Left lung (tissue), 14 donors: Measurements from ENCODE around the gene MCF2. TPM values are rescaled to one million over a fixed set of nuclear protein-coding genes. Genes with fewer than 3 reads are reported as not detected.

Source experiments
- ATAC-seq: fragments of 200-7000 bp; cut with Tn5 transposase; one replicate; pipeline ENCODE4 v1.9.1; 2020; ENCODE audit warnings: moderate library complexity
- DNase-seq, 4 donors: peaks; one replicate each; pipeline ENCODE4 v3.0.0-alpha.2; 2013 to 2020
- H3K27ac ChIP-seq, 2 donors: fragments of 200-600 bp; sonication (generic) in 1 of 2; one replicate each; pipeline versions ENCODE4 v1.5.0 to v1.8.0; 2020 to 2021
- H3K27me3 ChIP-seq, 2 donors: fragments of 200-600 bp; sonication (generic) in 1 of 2; one replicate each; pipeline versions ENCODE4 v1.5.0 to v1.8.0; 2020 to 2021
- H3K36me3 ChIP-seq, 2 donors: fragments of 200-600 bp; sonication (generic) in 1 of 2; one replicate each; pipeline versions ENCODE4 v1.5.0 to v1.8.0; 2020 to 2021
- H3K4me1 ChIP-seq, 2 donors: fragments of 200-600 bp; one replicate each; pipeline ENCODE4 v1.8.0; 2021
- H3K4me3 ChIP-seq, 2 donors: fragments of 200-600 bp; sonication (generic) in 1 of 2; one replicate each; pipeline versions ENCODE4 v1.5.0 to v1.8.0; 2020 to 2021; ENCODE audit warnings: mild to moderate bottlenecking in 1 of 2
- H3K9me3 ChIP-seq, 2 donors: fragments of 200-600 bp; sonication (generic) in 1 of 2; one replicate each; pipeline versions ENCODE4 v1.5.0 to v1.8.0; 2020 to 2021
- intact Hi-C, 2 donors: fragments of 100-400 bp; cut with DNase I; formaldehyde crosslinking; loops; one replicate each; pipeline versions ENCODE4 v1.11.2 to v1.14.2; 2022
- long read RNA-seq, 12 donors: library from polyadenylated mRNA in 2 of 12; unstranded in 2 of 12; transcript quantifications; one replicate each; pipeline ENCODE4 v2.0.0 and lab custom pipeline, GENCODE V29; 2019 to 2026
- polyA plus RNA-seq, 6 donors: library from polyadenylated mRNA; unstranded; fragments of 120-200 nt; gene quantifications; one replicate each; pipeline ENCODE4 v1.2.1, GENCODE V29; 2013; ENCODE audit not compliant: insufficient read length in 6 of 6
- total RNA-seq, 2 donors: library from RNA; stranded (reverse); fragmentation: NEBNext Ultra II Directional; extraction: Animal tissue kit (Norgen Biotek cat#: 25700); gene quantifications; one replicate each; pipeline ENCODE4 v1.2.1, GENCODE V29; 2021
- TF ChIP-seq, protein P1 (sequence below), 2 donors: fragments of 200-600 bp; sonication (generic) in 1 of 2; IDR thresholded peaks; one replicate each; pipeline versions ENCODE4 v1.5.0 to v1.8.0; 2021; ENCODE audit warnings: antibody characterized with exemption in 2 of 2
- donor health status: DM: no; HTN: yes; CAD: no.
- donor health status: DM: no; HTN: no; CAD: no.

The MCF2 gene, protein sequence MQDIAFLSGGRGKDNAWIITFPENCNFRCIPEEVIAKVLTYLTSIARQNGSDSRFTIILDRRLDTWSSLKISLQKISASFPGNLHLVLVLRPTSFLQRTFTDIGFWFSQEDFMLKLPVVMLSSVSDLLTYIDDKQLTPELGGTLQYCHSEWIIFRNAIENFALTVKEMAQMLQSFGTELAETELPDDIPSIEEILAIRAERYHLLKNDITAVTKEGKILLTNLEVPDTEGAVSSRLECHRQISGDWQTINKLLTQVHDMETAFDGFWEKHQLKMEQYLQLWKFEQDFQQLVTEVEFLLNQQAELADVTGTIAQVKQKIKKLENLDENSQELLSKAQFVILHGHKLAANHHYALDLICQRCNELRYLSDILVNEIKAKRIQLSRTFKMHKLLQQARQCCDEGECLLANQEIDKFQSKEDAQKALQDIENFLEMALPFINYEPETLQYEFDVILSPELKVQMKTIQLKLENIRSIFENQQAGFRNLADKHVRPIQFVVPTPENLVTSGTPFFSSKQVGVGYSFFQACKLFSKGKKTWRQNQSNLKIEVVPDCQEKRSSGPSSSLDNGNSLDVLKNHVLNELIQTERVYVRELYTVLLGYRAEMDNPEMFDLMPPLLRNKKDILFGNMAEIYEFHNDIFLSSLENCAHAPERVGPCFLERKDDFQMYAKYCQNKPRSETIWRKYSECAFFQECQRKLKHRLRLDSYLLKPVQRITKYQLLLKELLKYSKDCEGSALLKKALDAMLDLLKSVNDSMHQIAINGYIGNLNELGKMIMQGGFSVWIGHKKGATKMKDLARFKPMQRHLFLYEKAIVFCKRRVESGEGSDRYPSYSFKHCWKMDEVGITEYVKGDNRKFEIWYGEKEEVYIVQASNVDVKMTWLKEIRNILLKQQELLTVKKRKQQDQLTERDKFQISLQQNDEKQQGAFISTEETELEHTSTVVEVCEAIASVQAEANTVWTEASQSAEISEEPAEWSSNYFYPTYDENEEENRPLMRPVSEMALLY
- total RNA-seq: under 1 TPM; 0.18 to 0.23 TPM
- under 1 TPM in 4 of 6 donors, not detected in 2; 0.05 to 0.27 (median 0.07) TPM for polyA plus RNA-seq
- long read RNA-seq, donor 1: 0 reads
- long read RNA-seq, donor 2: 0 reads
- long read RNA-seq, donor 3: 0 reads
- long read RNA-seq, donor 4: 0 reads
- long read RNA-seq, donor 5: 0 reads
- long read RNA-seq, donor 6: 0 reads
- long read RNA-seq, donor 7: 0 reads
- long read RNA-seq, donor 8: 0 reads
- long read RNA-seq, donor 9: 0 reads
- long read RNA-seq, donor 10: 0 reads
- long read RNA-seq, donor 11, partial matches to known transcripts: 508 of 510 reads
- long read RNA-seq, donor 11, other reads (novel, unspliced or antisense): 0 of 510 reads
- long read RNA-seq, donor 12: 0 reads

DNA sequence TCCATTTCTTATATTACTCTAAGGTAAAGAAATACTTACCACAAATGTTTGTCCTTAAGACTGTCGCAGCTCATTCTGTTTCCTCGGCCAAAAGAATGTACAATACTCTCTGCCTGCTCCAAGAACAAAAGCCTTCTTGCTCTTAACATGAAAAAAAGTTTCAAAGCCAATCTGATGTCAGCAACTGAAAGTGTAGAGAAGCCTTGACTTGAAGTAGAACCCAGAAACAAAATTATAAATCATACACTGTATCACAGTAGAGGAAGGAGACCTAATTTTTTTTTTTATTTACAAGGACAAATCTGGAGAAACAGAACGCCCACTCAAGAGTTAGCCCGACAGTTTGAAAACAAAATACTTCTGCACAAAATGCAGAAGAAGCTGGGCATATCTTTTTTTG, at the start of gene MCF2:
Gene MCF2 (minus strand): TSS at position 101 of the 400 bp plus-strand sequence. CDS start 56,423 bp downstream, outside the sequence.
- Histone ChIP-seq H3K27me3 (no peaks in the 10 kb centered on the region), H3K4me1 (no peaks in the 10 kb centered on the region), H3K27ac (no peak within 1 kb of the TSS), H3K4me3 (no peak within 1 kb of the TSS), H3K36me3 (no peaks in the 10 kb centered on the region), H3K9me3 (no peaks in the 10 kb centered on the region)
- intact Hi-C loops: no loop called here
- DNase-seq: no peak
- no peak for ATAC-seq
- TF ChIP-seq, protein P1, sequence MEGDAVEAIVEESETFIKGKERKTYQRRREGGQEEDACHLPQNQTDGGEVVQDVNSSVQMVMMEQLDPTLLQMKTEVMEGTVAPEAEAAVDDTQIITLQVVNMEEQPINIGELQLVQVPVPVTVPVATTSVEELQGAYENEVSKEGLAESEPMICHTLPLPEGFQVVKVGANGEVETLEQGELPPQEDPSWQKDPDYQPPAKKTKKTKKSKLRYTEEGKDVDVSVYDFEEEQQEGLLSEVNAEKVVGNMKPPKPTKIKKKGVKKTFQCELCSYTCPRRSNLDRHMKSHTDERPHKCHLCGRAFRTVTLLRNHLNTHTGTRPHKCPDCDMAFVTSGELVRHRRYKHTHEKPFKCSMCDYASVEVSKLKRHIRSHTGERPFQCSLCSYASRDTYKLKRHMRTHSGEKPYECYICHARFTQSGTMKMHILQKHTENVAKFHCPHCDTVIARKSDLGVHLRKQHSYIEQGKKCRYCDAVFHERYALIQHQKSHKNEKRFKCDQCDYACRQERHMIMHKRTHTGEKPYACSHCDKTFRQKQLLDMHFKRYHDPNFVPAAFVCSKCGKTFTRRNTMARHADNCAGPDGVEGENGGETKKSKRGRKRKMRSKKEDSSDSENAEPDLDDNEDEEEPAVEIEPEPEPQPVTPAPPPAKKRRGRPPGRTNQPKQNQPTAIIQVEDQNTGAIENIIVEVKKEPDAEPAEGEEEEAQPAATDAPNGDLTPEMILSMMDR (IDR thresholded peaks at IDR 0.05): no peak

GRCh38 chrX:139751053-139751452, 43.1 kb upstream of the MCF2 start:
- no peak for DNase-seq
- TF ChIP-seq, protein P1 (IDR thresholded peaks at IDR 0.05): no peak
- H3K27ac ChIP-seq: no peak overlapping the region
- intact Hi-C loops: no loop called here
- H3K4me3 ChIP-seq: no peak overlapping the region
- H3K4me1 ChIP-seq: no peaks in the 10 kb centered on the region
- no peaks in the 10 kb centered on the region for H3K27me3 ChIP-seq
- no peaks in the 10 kb centered on the region for H3K36me3 ChIP-seq
- ATAC-seq: no peak
- H3K9me3 ChIP-seq: peaks cover 0 to 11% of the 10 kb centered on the region in 2 donors

DNA sequence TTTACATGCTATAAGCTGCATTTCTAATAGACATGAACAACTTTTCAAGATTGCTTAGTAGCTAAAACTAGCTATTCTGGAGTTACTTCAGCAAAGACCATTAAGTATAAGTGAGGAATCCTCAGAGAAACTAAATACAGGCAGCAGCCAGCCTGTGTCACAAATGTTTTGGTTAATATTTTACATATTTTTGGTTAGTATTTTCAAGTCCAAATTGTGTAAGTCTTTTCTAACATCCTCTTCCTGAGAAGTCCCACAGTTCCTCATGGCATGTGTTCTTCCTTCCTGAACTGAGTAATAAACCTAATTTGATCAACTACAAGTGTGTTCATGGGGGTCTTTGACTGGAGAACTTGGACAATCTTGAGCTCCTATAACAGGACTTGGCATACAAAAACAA, 42.4 kb upstream of the MCF2 start:
- ATAC-seq (no peak), DNase-seq (no peak)
- Histone ChIP-seq H3K9me3 (peaks cover 0 to 11% of the 10 kb centered on the region in 2 donors), H3K4me1 (no peaks in the 10 kb centered on the region), H3K27ac (no peak overlapping the region), H3K36me3 (no peaks in the 10 kb centered on the region), H3K27me3 (no peaks in the 10 kb centered on the region), H3K4me3 (no peak overlapping the region)
- intact Hi-C loops: no loop called here
- TF ChIP-seq, protein P1 (IDR thresholded peaks at IDR 0.05): no peak

- Histone ChIP-seq H3K4me3 (no peak overlapping the region), H3K27me3 (no peaks in the 10 kb centered on the region), H3K9me3 (no peaks in the 10 kb centered on the region), H3K36me3 (no peaks in the 10 kb centered on the region), H3K27ac (no peak overlapping the region), H3K4me1 (no peaks in the 10 kb centered on the region)
- no peak for DNase-seq
- ATAC-seq: no peak
- intact Hi-C loops: no loop called here
- TF ChIP-seq, protein P1 (IDR thresholded peaks at IDR 0.05): no peak
Measured at GRCh38 chrX:139739138-139739537, 31.2 kb upstream of the MCF2 start.
